GM23338 (cell line): ENCODE data around the gene CES1. TPM values are rescaled to one million over a fixed set of nuclear protein-coding genes. Genes with fewer than 3 reads are reported as not detected.

Source experiments
- ATAC-seq: fragments of 200-7000 bp; cut with Tn5 transposase; 3 replicates; pipeline ENCODE4 v1.9.1; 2020
- DNase-seq: peaks from one replicate; pipeline ENCODE4 v3.0.0-alpha.2; 2015; ENCODE audit warnings: low spot score
- H2AFZ ChIP-seq: fragments of 200-600 bp; sonication (generic); 2 replicates; pipeline ENCODE4 v1.8.0; 2016; ENCODE audit warnings: antibody characterized with exemption, mild to moderate bottlenecking, moderate library complexity
- H3F3A ChIP-seq: fragments of 200-600 bp; sonication (generic); replicated peaks from 2 replicates; pipeline ENCODE4 v1.8.0; 2017; ENCODE audit warnings: antibody characterized with exemption, mixed run types, low read depth
- H3K27ac ChIP-seq: fragments of 200-600 bp; sonication (generic); 2 replicates; pipeline ENCODE4 v1.6.1; 2016; ENCODE audit warnings: low read depth
- H3K27me3 ChIP-seq: fragments of 200-600 bp; sonication (generic); 2 replicates; pipeline ENCODE4 v1.8.0; 2016; ENCODE audit warnings: mild to moderate bottlenecking, mixed run types, moderate library complexity; ENCODE audit not compliant: insufficient read depth
- H3K36me3 ChIP-seq: fragments of 200-600 bp; sonication (generic); 2 replicates; pipeline ENCODE4 v1.8.0; 2016; ENCODE audit warnings: mild to moderate bottlenecking; ENCODE audit not compliant: insufficient read depth
- H3K4me1 ChIP-seq: fragments of 200-600 bp; sonication (generic); 2 replicates; pipeline ENCODE4 v1.8.0; 2016; ENCODE audit warnings: mild to moderate bottlenecking, moderate library complexity; ENCODE audit not compliant: insufficient read depth
- H3K4me2 ChIP-seq: fragments of 200-600 bp; sonication (generic); 2 replicates; pipeline ENCODE4 v1.7.1; 2017; ENCODE audit warnings: mixed run types
- H3K4me3 ChIP-seq: fragments of 200-600 bp; sonication (generic); 2 replicates; pipeline ENCODE4 v1.6.1; 2016; ENCODE audit warnings: mixed run types
- H3K79me2 ChIP-seq: fragments of 200-600 bp; sonication (generic); replicated peaks from 2 replicates; pipeline ENCODE4 v1.8.0; 2017; ENCODE audit warnings: mild to moderate bottlenecking; ENCODE audit not compliant: insufficient read depth
- H3K9me2 ChIP-seq: fragments of 200-600 bp; sonication (generic); 2 replicates; pipeline ENCODE4 v1.8.0; 2017; ENCODE audit not compliant: insufficient read depth
- H4K20me1 ChIP-seq: fragments of 200-600 bp; sonication (generic); replicated peaks from 2 replicates; pipeline ENCODE4 v1.8.0; 2017; ENCODE audit warnings: mild to moderate bottlenecking; ENCODE audit not compliant: insufficient read depth
- H3K27ac Mint-ChIP-seq: 2 replicates; pipeline ENCODE4 v1.8.0; 2020; ENCODE audit warnings: inconsistent platforms, mild to moderate bottlenecking, moderate library complexity, mixed read lengths
- H3K27me3 Mint-ChIP-seq: 3 replicates; pipeline ENCODE4 v1.8.0; 2022; ENCODE audit warnings: low read depth, mild to moderate bottlenecking, moderate library complexity, mixed read lengths, inconsistent platforms; ENCODE audit not compliant: insufficient read depth, poor library complexity
- H3K36me3 Mint-ChIP-seq: 3 replicates; pipeline ENCODE4 v1.8.0; 2021; ENCODE audit warnings: low read depth, mild to moderate bottlenecking, inconsistent platforms, moderate library complexity, mixed read lengths
- H3K4me1 Mint-ChIP-seq: 3 replicates; pipeline ENCODE4 v1.8.0; 2020; ENCODE audit warnings: mild to moderate bottlenecking, inconsistent platforms, mixed read lengths
- H3K4me3 Mint-ChIP-seq: 3 replicates; pipeline ENCODE4 v1.8.0; 2021; ENCODE audit warnings: moderate library complexity, mild to moderate bottlenecking, inconsistent platforms, mixed read lengths
- H3K9me3 Mint-ChIP-seq: 3 replicates; pipeline ENCODE4 v1.8.0; 2020; ENCODE audit warnings: moderate library complexity, mild to moderate bottlenecking, inconsistent platforms, mixed read lengths
- CREB1 ChIP-seq: fragments of 250-450 bp; sonication (Bioruptor Pico); IDR thresholded peaks from 2 replicates; pipeline ENCODE4 v1.5.0; 2020; ENCODE audit warnings: low read depth, mild to moderate bottlenecking, moderate library complexity
- CTCF ChIP-seq, 2 experiments: fragments of 200-600 bp in 1 of 2; sonication (generic) in 1 of 2; conservative IDR thresholded peaks; 2 replicates each; pipeline versions ENCODE4 v1.5.1 to v1.6.1; 2016 to 2017; ENCODE audit warnings: antibody characterized with exemption in 2 of 2, low read depth in 2 of 2, mild to moderate bottlenecking in 2 of 2, moderate library complexity in 1 of 2
- ETS1 ChIP-seq: IDR thresholded peaks from 2 replicates; pipeline ENCODE4 v1.6.1; 2016; ENCODE audit warnings: antibody characterized with exemption
- EZH2 ChIP-seq: fragments of 200-600 bp; sonication (generic); IDR thresholded peaks from one replicate; pipeline ENCODE4 v1.8.0; 2017; ENCODE audit warnings: antibody characterized with exemption, mild to moderate bottlenecking, low read depth; ENCODE audit not compliant: unreplicated experiment
- EZH2phosphoT487 ChIP-seq: fragments of 200-600 bp; sonication (generic); IDR thresholded peaks from one replicate; pipeline ENCODE4 v1.8.1; 2018; ENCODE audit warnings: antibody characterized with exemption; ENCODE audit not compliant: unreplicated experiment
- JUNB ChIP-seq: IDR thresholded peaks from one replicate; pipeline ENCODE4 v1.6.1; 2016; ENCODE audit warnings: antibody characterized with exemption; ENCODE audit not compliant: unreplicated experiment
- NANOG ChIP-seq: IDR thresholded peaks from 2 replicates; pipeline ENCODE4 v1.6.1; 2016; ENCODE audit warnings: antibody characterized with exemption, borderline replicate concordance
- POLR2AphosphoS5 ChIP-seq: IDR thresholded peaks from 2 replicates; pipeline ENCODE4 v1.6.1; 2016; ENCODE audit warnings: antibody characterized with exemption, low read depth
- REST ChIP-seq: IDR thresholded peaks from one replicate; pipeline ENCODE4 v1.6.1; 2018; ENCODE audit warnings: antibody characterized with exemption; ENCODE audit not compliant: unreplicated experiment
- STAT1 ChIP-seq: IDR thresholded peaks from one replicate; pipeline ENCODE4 v1.6.1; 2016; ENCODE audit warnings: antibody characterized with exemption; ENCODE audit not compliant: unreplicated experiment
- ZNF114 ChIP-seq: fragments of 250-450 bp; sonication (Bioruptor Pico); IDR thresholded peaks from 2 replicates; pipeline ENCODE4 v1.5.0; 2020; ENCODE audit warnings: mild to moderate bottlenecking, moderate library complexity
- ZNF331 ChIP-seq: fragments of 250-450 bp; sonication (Bioruptor Pico); IDR thresholded peaks from 2 replicates; pipeline ENCODE4 v1.5.0; 2020; ENCODE audit warnings: low read depth, mild to moderate bottlenecking, moderate library complexity
- ZNF462 ChIP-seq: fragments of 250-450 bp; sonication (Bioruptor Pico); IDR thresholded peaks from 2 replicates; pipeline ENCODE4 v1.5.0; 2020; ENCODE audit warnings: mild to moderate bottlenecking, moderate library complexity
- polyA plus RNA-seq: library from polyadenylated mRNA; unstranded; fragments of >200 nt; fragmentation: Nextera tagmentation; extraction: Ambion mirVana; gene quantifications from 2 replicates; pipeline ENCODE4 v1.2.1, GENCODE V29; 2016
- total RNA-seq: library from RNA; depleted of rRNA; stranded (reverse); fragments of >200 nt; shearing (Covaris generic); gene quantifications from 2 replicates; pipeline ENCODE4 v1.2.3, GENCODE V29; 2014

CES1 gene
- total and polyA plus RNA-seq, 2 experiments from 2014 or later: 1.5 TPM; not detected in 1

- H3K4me2 ChIP-seq: no peak overlapping the region
- H3K27me3 Mint-ChIP-seq: no peaks in the 10 kb centered on the region
Measured at GRCh38 chr16:55821210-55821609, 11.7 kb downstream of the CES1 start.

More at GRCh38 chr16:55821210-55821609, 11.7 kb downstream of the CES1 start:
- H3K4me3 ChIP-seq: no peak overlapping the region
- H3K4me1 Mint-ChIP-seq: no peaks in the 10 kb centered on the region; the same call in 2 of the 3 replicates
- H3K27ac ChIP-seq: no peak overlapping the region
- no peaks in the 10 kb centered on the region for H3K27me3 ChIP-seq
- no peaks in the 10 kb centered on the region for H3K9me3 Mint-ChIP-seq
- no peaks in the 10 kb centered on the region for H3K4me1 ChIP-seq
- H3K4me3 Mint-ChIP-seq: no peak overlapping the region
- H3K36me3 Mint-ChIP-seq: no peaks in the 10 kb centered on the region
- H3K79me2 ChIP-seq: no peaks in the 10 kb centered on the region
- H3K27ac Mint-ChIP-seq: no peak overlapping the region
- ATAC-seq (no peak), DNase-seq (no peak)
- no peak for TF ChIP-seq ETS1
- TF ChIP-seq JUNB: no peak
- TF ChIP-seq CREB1 (CRISPR knock-in tag): no peak
- no peak for TF ChIP-seq ZNF114 (CRISPR knock-in tag)
- TF ChIP-seq EZH2phosphoT487: no peak
- no peak for TF ChIP-seq NANOG
- TF ChIP-seq STAT1: no peak
- TF ChIP-seq REST: no peak
- TF ChIP-seq ZNF331 (CRISPR knock-in tag): no peak
- no peak for TF ChIP-seq EZH2
- TF ChIP-seq ZNF462 (CRISPR knock-in tag): no peak
- TF ChIP-seq POLR2AphosphoS5: no peak
- no peak for TF ChIP-seq CTCF (conservative IDR thresholded peaks at IDR 0.05; ENCODE audit: low read depth in 2 of 2)
- H3K36me3 ChIP-seq: no peaks in the 10 kb centered on the region
- H4K20me1 ChIP-seq: no peaks in the 10 kb centered on the region
- peaks cover 5% of the 10 kb centered on the region; the same call in 1 of the 2 replicates for H3K9me2 ChIP-seq
- H3F3A ChIP-seq: no peaks in the 10 kb centered on the region
- no peak overlapping the region for H2AFZ ChIP-seq
